GM23338 (cell line): ENCODE data around the gene TMC3. TPM values are rescaled to one million over a fixed set of nuclear protein-coding genes. Genes with fewer than 3 reads are reported as not detected.

Experiments used
- ATAC-seq: fragments of 200-7000 bp; cut with Tn5 transposase; 3 replicates; pipeline ENCODE4 v1.9.1; 2020
- DNase-seq: peaks from one replicate; pipeline ENCODE4 v3.0.0-alpha.2; 2015; ENCODE audit warnings: low spot score
- H2AFZ ChIP-seq: fragments of 200-600 bp; sonication (generic); 2 replicates; pipeline ENCODE4 v1.8.0; 2016; ENCODE audit warnings: antibody characterized with exemption, mild to moderate bottlenecking, moderate library complexity
- H3F3A ChIP-seq: fragments of 200-600 bp; sonication (generic); replicated peaks from 2 replicates; pipeline ENCODE4 v1.8.0; 2017; ENCODE audit warnings: antibody characterized with exemption, mixed run types, low read depth
- H3K27ac ChIP-seq: fragments of 200-600 bp; sonication (generic); 2 replicates; pipeline ENCODE4 v1.6.1; 2016; ENCODE audit warnings: low read depth
- H3K27me3 ChIP-seq: fragments of 200-600 bp; sonication (generic); 2 replicates; pipeline ENCODE4 v1.8.0; 2016; ENCODE audit warnings: mild to moderate bottlenecking, mixed run types, moderate library complexity; ENCODE audit not compliant: insufficient read depth
- H3K36me3 ChIP-seq: fragments of 200-600 bp; sonication (generic); 2 replicates; pipeline ENCODE4 v1.8.0; 2016; ENCODE audit warnings: mild to moderate bottlenecking; ENCODE audit not compliant: insufficient read depth
- H3K4me1 ChIP-seq: fragments of 200-600 bp; sonication (generic); 2 replicates; pipeline ENCODE4 v1.8.0; 2016; ENCODE audit warnings: mild to moderate bottlenecking, moderate library complexity; ENCODE audit not compliant: insufficient read depth
- H3K4me2 ChIP-seq: fragments of 200-600 bp; sonication (generic); 2 replicates; pipeline ENCODE4 v1.7.1; 2017; ENCODE audit warnings: mixed run types
- H3K4me3 ChIP-seq: fragments of 200-600 bp; sonication (generic); 2 replicates; pipeline ENCODE4 v1.6.1; 2016; ENCODE audit warnings: mixed run types
- H3K79me2 ChIP-seq: fragments of 200-600 bp; sonication (generic); replicated peaks from 2 replicates; pipeline ENCODE4 v1.8.0; 2017; ENCODE audit warnings: mild to moderate bottlenecking; ENCODE audit not compliant: insufficient read depth
- H3K9me2 ChIP-seq: fragments of 200-600 bp; sonication (generic); 2 replicates; pipeline ENCODE4 v1.8.0; 2017; ENCODE audit not compliant: insufficient read depth
- H4K20me1 ChIP-seq: fragments of 200-600 bp; sonication (generic); replicated peaks from 2 replicates; pipeline ENCODE4 v1.8.0; 2017; ENCODE audit warnings: mild to moderate bottlenecking; ENCODE audit not compliant: insufficient read depth
- H3K27ac Mint-ChIP-seq: 2 replicates; pipeline ENCODE4 v1.8.0; 2020; ENCODE audit warnings: inconsistent platforms, mild to moderate bottlenecking, moderate library complexity, mixed read lengths
- H3K27me3 Mint-ChIP-seq: 3 replicates; pipeline ENCODE4 v1.8.0; 2022; ENCODE audit warnings: low read depth, mild to moderate bottlenecking, moderate library complexity, mixed read lengths, inconsistent platforms; ENCODE audit not compliant: insufficient read depth, poor library complexity
- H3K36me3 Mint-ChIP-seq: 3 replicates; pipeline ENCODE4 v1.8.0; 2021; ENCODE audit warnings: low read depth, mild to moderate bottlenecking, inconsistent platforms, moderate library complexity, mixed read lengths
- H3K4me1 Mint-ChIP-seq: 3 replicates; pipeline ENCODE4 v1.8.0; 2020; ENCODE audit warnings: mild to moderate bottlenecking, inconsistent platforms, mixed read lengths
- H3K4me3 Mint-ChIP-seq: 3 replicates; pipeline ENCODE4 v1.8.0; 2021; ENCODE audit warnings: moderate library complexity, mild to moderate bottlenecking, inconsistent platforms, mixed read lengths
- H3K9me3 Mint-ChIP-seq: 3 replicates; pipeline ENCODE4 v1.8.0; 2020; ENCODE audit warnings: moderate library complexity, mild to moderate bottlenecking, inconsistent platforms, mixed read lengths
- CREB1 ChIP-seq: fragments of 250-450 bp; sonication (Bioruptor Pico); IDR thresholded peaks from 2 replicates; pipeline ENCODE4 v1.5.0; 2020; ENCODE audit warnings: low read depth, mild to moderate bottlenecking, moderate library complexity
- EZH2 ChIP-seq: fragments of 200-600 bp; sonication (generic); IDR thresholded peaks from one replicate; pipeline ENCODE4 v1.8.0; 2017; ENCODE audit warnings: antibody characterized with exemption, mild to moderate bottlenecking, low read depth; ENCODE audit not compliant: unreplicated experiment
- EZH2phosphoT487 ChIP-seq: fragments of 200-600 bp; sonication (generic); IDR thresholded peaks from one replicate; pipeline ENCODE4 v1.8.1; 2018; ENCODE audit warnings: antibody characterized with exemption; ENCODE audit not compliant: unreplicated experiment
- JUNB ChIP-seq: IDR thresholded peaks from one replicate; pipeline ENCODE4 v1.6.1; 2016; ENCODE audit warnings: antibody characterized with exemption; ENCODE audit not compliant: unreplicated experiment
- NANOG ChIP-seq: IDR thresholded peaks from 2 replicates; pipeline ENCODE4 v1.6.1; 2016; ENCODE audit warnings: antibody characterized with exemption, borderline replicate concordance
- POLR2AphosphoS5 ChIP-seq: IDR thresholded peaks from 2 replicates; pipeline ENCODE4 v1.6.1; 2016; ENCODE audit warnings: antibody characterized with exemption, low read depth
- STAT1 ChIP-seq: IDR thresholded peaks from one replicate; pipeline ENCODE4 v1.6.1; 2016; ENCODE audit warnings: antibody characterized with exemption; ENCODE audit not compliant: unreplicated experiment
- ZNF114 ChIP-seq: fragments of 250-450 bp; sonication (Bioruptor Pico); IDR thresholded peaks from 2 replicates; pipeline ENCODE4 v1.5.0; 2020; ENCODE audit warnings: mild to moderate bottlenecking, moderate library complexity
- ZNF331 ChIP-seq: fragments of 250-450 bp; sonication (Bioruptor Pico); IDR thresholded peaks from 2 replicates; pipeline ENCODE4 v1.5.0; 2020; ENCODE audit warnings: low read depth, mild to moderate bottlenecking, moderate library complexity
- polyA plus RNA-seq: library from polyadenylated mRNA; unstranded; fragments of >200 nt; fragmentation: Nextera tagmentation; extraction: Ambion mirVana; gene quantifications from 2 replicates; pipeline ENCODE4 v1.2.1, GENCODE V29; 2016
- total RNA-seq: library from RNA; depleted of rRNA; stranded (reverse); fragments of >200 nt; shearing (Covaris generic); gene quantifications from 2 replicates; pipeline ENCODE4 v1.2.3, GENCODE V29; 2014
- TF ChIP-seq, protein P1 (sequence below): IDR thresholded peaks from one replicate; pipeline ENCODE4 v1.6.1; 2018; ENCODE audit warnings: antibody characterized with exemption; ENCODE audit not compliant: unreplicated experiment
- TF ChIP-seq, protein P2 (sequence below): IDR thresholded peaks from 2 replicates; pipeline ENCODE4 v1.6.1; 2016; ENCODE audit warnings: antibody characterized with exemption

The TMC3 gene
- total and polyA plus RNA-seq, 2 experiments from 2014 or later: 0.10 TPM; not detected in 1

- TF ChIP-seq CREB1 (CRISPR knock-in tag) (no peak), EZH2 (no peak), EZH2phosphoT487 (no peak), POLR2AphosphoS5 (no peak), JUNB (no peak), STAT1 (no peak), ZNF114 (no peak), ZNF331 (no peak), NANOG (no peak)
- TF ChIP-seq, protein P1, sequence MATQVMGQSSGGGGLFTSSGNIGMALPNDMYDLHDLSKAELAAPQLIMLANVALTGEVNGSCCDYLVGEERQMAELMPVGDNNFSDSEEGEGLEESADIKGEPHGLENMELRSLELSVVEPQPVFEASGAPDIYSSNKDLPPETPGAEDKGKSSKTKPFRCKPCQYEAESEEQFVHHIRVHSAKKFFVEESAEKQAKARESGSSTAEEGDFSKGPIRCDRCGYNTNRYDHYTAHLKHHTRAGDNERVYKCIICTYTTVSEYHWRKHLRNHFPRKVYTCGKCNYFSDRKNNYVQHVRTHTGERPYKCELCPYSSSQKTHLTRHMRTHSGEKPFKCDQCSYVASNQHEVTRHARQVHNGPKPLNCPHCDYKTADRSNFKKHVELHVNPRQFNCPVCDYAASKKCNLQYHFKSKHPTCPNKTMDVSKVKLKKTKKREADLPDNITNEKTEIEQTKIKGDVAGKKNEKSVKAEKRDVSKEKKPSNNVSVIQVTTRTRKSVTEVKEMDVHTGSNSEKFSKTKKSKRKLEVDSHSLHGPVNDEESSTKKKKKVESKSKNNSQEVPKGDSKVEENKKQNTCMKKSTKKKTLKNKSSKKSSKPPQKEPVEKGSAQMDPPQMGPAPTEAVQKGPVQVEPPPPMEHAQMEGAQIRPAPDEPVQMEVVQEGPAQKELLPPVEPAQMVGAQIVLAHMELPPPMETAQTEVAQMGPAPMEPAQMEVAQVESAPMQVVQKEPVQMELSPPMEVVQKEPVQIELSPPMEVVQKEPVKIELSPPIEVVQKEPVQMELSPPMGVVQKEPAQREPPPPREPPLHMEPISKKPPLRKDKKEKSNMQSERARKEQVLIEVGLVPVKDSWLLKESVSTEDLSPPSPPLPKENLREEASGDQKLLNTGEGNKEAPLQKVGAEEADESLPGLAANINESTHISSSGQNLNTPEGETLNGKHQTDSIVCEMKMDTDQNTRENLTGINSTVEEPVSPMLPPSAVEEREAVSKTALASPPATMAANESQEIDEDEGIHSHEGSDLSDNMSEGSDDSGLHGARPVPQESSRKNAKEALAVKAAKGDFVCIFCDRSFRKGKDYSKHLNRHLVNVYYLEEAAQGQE: no peak
- TF ChIP-seq, protein P2, sequence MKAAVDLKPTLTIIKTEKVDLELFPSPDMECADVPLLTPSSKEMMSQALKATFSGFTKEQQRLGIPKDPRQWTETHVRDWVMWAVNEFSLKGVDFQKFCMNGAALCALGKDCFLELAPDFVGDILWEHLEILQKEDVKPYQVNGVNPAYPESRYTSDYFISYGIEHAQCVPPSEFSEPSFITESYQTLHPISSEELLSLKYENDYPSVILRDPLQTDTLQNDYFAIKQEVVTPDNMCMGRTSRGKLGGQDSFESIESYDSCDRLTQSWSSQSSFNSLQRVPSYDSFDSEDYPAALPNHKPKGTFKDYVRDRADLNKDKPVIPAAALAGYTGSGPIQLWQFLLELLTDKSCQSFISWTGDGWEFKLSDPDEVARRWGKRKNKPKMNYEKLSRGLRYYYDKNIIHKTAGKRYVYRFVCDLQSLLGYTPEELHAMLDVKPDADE: no peak
- Histone ChIP-seq H3K9me2 (0 out of 2 replicates have a peak, but pooled peaks cover 3% of the 10 kb centered on the region), H3F3A (no peaks in the 10 kb centered on the region), H3K4me3 (no peak overlapping the region), H2AFZ (no peak overlapping the region), H3K4me2 (no peak overlapping the region), H3K36me3 (no peaks in the 10 kb centered on the region), H3K27me3 (no peaks in the 10 kb centered on the region), H3K79me2 (no peaks in the 10 kb centered on the region), H3K4me1 (no peaks in the 10 kb centered on the region), H4K20me1 (no peaks in the 10 kb centered on the region), H3K27ac (no peak overlapping the region)
- no peak overlapping the region for H3K27ac Mint-ChIP-seq
- no peak overlapping the region for H3K4me3 Mint-ChIP-seq
- DNase-seq: no peak
- no peaks in the 10 kb centered on the region for H3K9me3 Mint-ChIP-seq
- no peaks in the 10 kb centered on the region; the same call in 2 of the 3 replicates for H3K4me1 Mint-ChIP-seq
- no peaks in the 10 kb centered on the region for H3K36me3 Mint-ChIP-seq
- no peaks in the 10 kb centered on the region for H3K27me3 Mint-ChIP-seq
- ATAC-seq: no peak
These were observed 1.4 kb downstream of the TMC3 start for GRCh38 chr15:81372575-81372974.

DNA sequence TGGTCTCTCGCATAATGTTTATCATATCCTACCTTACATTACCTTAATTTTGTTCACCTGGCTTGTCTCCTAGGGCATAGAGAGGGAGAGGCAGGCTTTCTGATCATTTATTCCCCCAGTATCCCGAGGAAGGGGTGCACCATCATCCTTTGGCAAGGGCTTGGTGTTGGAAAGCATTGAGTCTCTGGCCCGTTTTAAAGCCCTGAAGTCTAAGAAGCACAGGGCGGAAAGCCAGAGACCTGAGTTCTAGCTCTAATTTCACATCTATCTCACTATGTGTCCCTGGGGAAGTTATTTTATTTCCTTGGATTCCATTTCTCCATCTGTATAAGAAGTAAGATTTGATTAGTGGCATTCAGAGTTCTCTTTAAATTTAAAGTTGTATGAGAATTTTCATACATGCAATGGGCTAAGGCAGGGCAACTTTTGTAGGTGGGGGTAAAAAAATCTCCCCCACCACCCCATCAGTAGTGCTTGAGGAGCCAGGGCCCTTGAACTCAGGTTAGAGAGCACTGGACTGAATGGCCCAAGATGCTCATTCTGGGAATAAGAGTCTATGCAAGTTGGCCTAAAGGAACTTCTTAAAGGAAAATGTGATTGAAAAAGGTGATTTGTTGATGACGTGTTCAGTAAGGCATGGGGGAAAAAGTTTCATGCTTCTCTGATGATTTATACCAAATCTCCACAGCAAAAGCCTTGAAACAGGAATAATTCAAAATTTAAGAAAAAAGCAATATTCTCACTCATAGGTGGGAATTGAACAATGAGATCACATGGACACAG, 10.1 kb downstream of the TMC3 start:
- H3K27ac ChIP-seq: no peak overlapping the region
- no peak overlapping the region for H3K4me2 ChIP-seq
- no peak overlapping the region for H3K27ac Mint-ChIP-seq
- no peak overlapping the region for H3K4me3 ChIP-seq
- H2AFZ ChIP-seq: no peak overlapping the region
- H3K4me1 Mint-ChIP-seq: no peaks in the 10 kb centered on the region
- H3K79me2 ChIP-seq: no peaks in the 10 kb centered on the region
- no peaks in the 10 kb centered on the region for H3K4me1 ChIP-seq
- H3K27me3 ChIP-seq: no peaks in the 10 kb centered on the region
- DNase-seq: no peak
- H3K9me2 ChIP-seq: no peaks in the 10 kb centered on the region
- no peaks in the 10 kb centered on the region for H3F3A ChIP-seq
- TF ChIP-seq EZH2phosphoT487: no peak
- TF ChIP-seq CREB1 (CRISPR knock-in tag): no peak
- TF ChIP-seq, protein P1: no peak
- no peaks in the 10 kb centered on the region for H3K27me3 Mint-ChIP-seq
- no peaks in the 10 kb centered on the region; the same call in 1 of the 2 replicates for H4K20me1 ChIP-seq
- H3K4me3 Mint-ChIP-seq: no peak overlapping the region
- H3K36me3 ChIP-seq: no peaks in the 10 kb centered on the region
- ATAC-seq: no peak
- no peaks in the 10 kb centered on the region for H3K9me3 Mint-ChIP-seq
- no peaks in the 10 kb centered on the region for H3K36me3 Mint-ChIP-seq
